B cell (primary cell): ENCODE measurements around the gene PLXDC1. TPM values are rescaled to one million over a fixed set of nuclear protein-coding genes. Genes with fewer than 3 reads are reported as not detected.

Source experiments
- ATAC-seq: fragments of 200-7000 bp; cut with Tn5 transposase; one replicate; pipeline ENCODE4 v1.10.0; 2021; ENCODE audit warnings: low read depth, mild to moderate bottlenecking, moderate number of reproducible peaks, moderate library complexity
- CTCF ChIA-PET: fragments of 350-600 bp; sonication (Branson Sonifier 250); formaldehyde crosslinking; loops from one replicate; lab custom pipeline; 2021; ENCODE audit warnings: antibody characterized with exemption, inconsistent platforms; lab: Charles Lee
- POLR2A ChIA-PET: fragments of 350-600 bp; sonication (Branson Sonifier 250); formaldehyde crosslinking; loops from one replicate; lab custom pipeline; 2021; ENCODE audit warnings: antibody characterized with exemption; lab: Charles Lee
- DNase-seq: peaks from one replicate; pipeline ENCODE4 v3.0.0; 2013
- H2AFZ ChIP-seq: 2 replicates; pipeline ENCODE4 v1.6.1; 2012; ENCODE audit warnings: mild to moderate bottlenecking, low read depth, low read length; ENCODE audit not compliant: insufficient read depth, poor library complexity, severe bottlenecking
- H3K27ac ChIP-seq, 2 donors: 1 replicate in 1 of 2; 2 replicates in 1 of 2; pipeline ENCODE4 v1.5.1; 2012 to 2013; ENCODE audit warnings: low read length in 2 of 2, mild to moderate bottlenecking in 2 of 2, moderate library complexity in 1 of 2
- H3K27me3 ChIP-seq, 4 experiments: fragments of 200-600 bp in 1 of 4; sonication (generic) in 1 of 4; replicated peaks in 1 of 4; 1 replicate in 2 of 4; 2 replicates in 2 of 4; pipeline versions ENCODE4 v1.6.1 to v1.7.0; 2013 to 2016; ENCODE audit warnings: low read length in 3 of 4, mild to moderate bottlenecking in 2 of 4, mixed read lengths in 1 of 4, moderate library complexity in 1 of 4; ENCODE audit not compliant: insufficient read depth in 4 of 4, control insufficient read depth in 3 of 4; ENCODE audit errors: control extremely low read depth in 1 of 4
- H3K36me3 ChIP-seq, 2 experiments: replicated peaks in 1 of 2; 1 replicate in 1 of 2; 2 replicates in 1 of 2; pipeline versions ENCODE4 v1.6.1 to v1.7.1; 2013; ENCODE audit warnings: low read length in 1 of 2; ENCODE audit not compliant: insufficient read depth in 2 of 2, control insufficient read depth in 1 of 2; ENCODE audit errors: control extremely low read depth in 1 of 2, extremely low read depth in 1 of 2
- H3K4me1 ChIP-seq, 2 donors: fragments of 200-600 bp in 1 of 2; sonication (generic) in 1 of 2; 1 replicate in 1 of 2; 2 replicates in 1 of 2; pipeline versions ENCODE4 v1.5.1 to v1.6.1; 2013 to 2017; ENCODE audit warnings: low read length in 2 of 2; ENCODE audit not compliant: control insufficient read depth in 2 of 2, insufficient read depth in 2 of 2
- H3K4me2 ChIP-seq: replicated peaks from 2 replicates; pipeline ENCODE3; 2012; ENCODE audit warnings: mild to moderate bottlenecking, low read depth, low read length; ENCODE audit not compliant: poor library complexity, severe bottlenecking
- H3K4me3 ChIP-seq, 5 experiments: fragments of 200-600 bp in 1 of 5; sonication (generic) in 1 of 5; 1 replicate in 3 of 5; 2 replicates in 2 of 5; pipeline versions ENCODE4 v1.5.1 to v1.7.0; 2011 to 2016; ENCODE audit warnings: low read length in 4 of 5, mild to moderate bottlenecking in 4 of 5, low read depth in 2 of 5, control low read depth in 1 of 5, moderate library complexity in 1 of 5; ENCODE audit not compliant: insufficient read depth in 1 of 5; ENCODE audit errors: control extremely low read depth in 1 of 5, extremely low read depth in 1 of 5
- H3K79me2 ChIP-seq: fragments of 200-600 bp; sonication (generic); one replicate; pipeline ENCODE4 v1.6.0; 2016; ENCODE audit warnings: low read length; ENCODE audit not compliant: control insufficient read depth, insufficient read depth
- H3K9ac ChIP-seq: fragments of 200-600 bp; sonication (generic); 2 replicates; pipeline ENCODE4 v1.6.1; 2017; ENCODE audit warnings: mild to moderate bottlenecking, low read length, moderate library complexity
- H3K9me3 ChIP-seq, 3 donors: one replicate each; pipeline versions ENCODE4 v1.6.1 to v1.7.1; 2013; ENCODE audit warnings: low read length in 2 of 3; ENCODE audit not compliant: control insufficient read depth in 2 of 3, insufficient read depth in 1 of 3; ENCODE audit errors: control extremely low read depth in 1 of 3
- H4K20me1 ChIP-seq: 2 replicates; pipeline ENCODE4 v1.6.0; 2012; ENCODE audit warnings: mild to moderate bottlenecking, low read length; ENCODE audit not compliant: insufficient read depth, control insufficient read depth, poor library complexity, severe bottlenecking
- H3K27ac Mint-ChIP-seq: one replicate; pipeline ENCODE4 v1.8.0; 2021; ENCODE audit warnings: mixed read lengths
- H3K27me3 Mint-ChIP-seq: one replicate; pipeline ENCODE4 v1.8.0; 2021; ENCODE audit warnings: mixed read lengths
- H3K4me1 Mint-ChIP-seq: one replicate; pipeline ENCODE4 v1.8.0; 2021; ENCODE audit warnings: mixed read lengths
- H3K4me3 Mint-ChIP-seq: one replicate; pipeline ENCODE4 v1.8.0; 2021; ENCODE audit warnings: mixed read lengths
- H3K9me3 Mint-ChIP-seq: one replicate; pipeline ENCODE4 v1.8.0; 2022; ENCODE audit warnings: mixed read lengths; ENCODE audit not compliant: insufficient read depth
- CTCF ChIP-seq: fragments of 200-600 bp; IDR thresholded peaks from one replicate; pipeline ENCODE4 v1.8.0; 2022; ENCODE audit warnings: antibody characterized with exemption, mild to moderate bottlenecking
- EZH2 ChIP-seq: IDR thresholded peaks from 2 replicates; pipeline ENCODE4 v1.6.1; 2012; ENCODE audit warnings: borderline replicate concordance, low read depth, mild to moderate bottlenecking, moderate library complexity, low read length; ENCODE audit not compliant: insufficient read depth, poor library complexity, severe bottlenecking
- WGBS: methylation state at CpG from one replicate; pipeline ENCODE4 v1.1.5; 2013; ENCODE audit warnings: missing lambda C conversion rate; ENCODE audit not compliant: insufficient coverage; 5-methylcytosine and 5-hydroxymethylcytosine counted together
- intact Hi-C: fragments of 100-400 bp; cut with micrococcal nuclease; formaldehyde crosslinking; loops from one replicate; pipeline ENCODE4 v1.10.0; 2022
- polyA plus RNA-seq: library from polyadenylated mRNA; depleted of rRNA; stranded (reverse); fragments of >200 nt; gene quantifications from 2 replicates; pipeline ENCODE4 v1.2.3, GENCODE V29; 2012
- total RNA-seq, 2 donors: library from RNA; stranded (reverse); fragments of 120-200 nt in 1 of 2; gene quantifications; 1 replicate in 1 of 2; 2 replicates in 1 of 2; pipeline versions ENCODE4 v1.2.3 to v1.2.4, GENCODE V29; 2013 to 2022

PLXDC1 gene
- total and polyA plus RNA-seq, 2 donors (not counting 1 experiment from before 2014, with no cell fraction given), result 0.69 TPM; not detected in 1

GRCh38 chr17:39096508-39097149 lies 54.8 kb downstream of the PLXDC1 start:
- Histone ChIP-seq H3K4me2 (peak overlapping the region; percentile 60), H3K36me3 (no peaks in the 10 kb centered on the region), H3K4me1 (peaks cover 44 to 52% of the 10 kb centered on the region in 2 donors), H3K4me3 (peak overlapping the region in 3 of 5 experiments; percentile 0 to 15 (median 5)), H3K27ac (no peak overlapping the region), H3K27me3 (peaks cover 0 to 24% (median 9%) of the 10 kb centered on the region in 4 experiments), H3K79me2 (no peaks in the 10 kb centered on the region), H2AFZ (peak overlapping the region; percentile 2), H3K9ac (no peak overlapping the region), H3K9me3 (peaks cover 0 to 8% (median 0%) of the 10 kb centered on the region in 3 donors), H4K20me1 (no peaks in the 10 kb centered on the region)
- POLR2A ChIA-PET, result interaction anchor here (0.5 kb wide), 1 partner anchor 41 kb away, joined by 5 read pairs; no protein-coding TSS in a partner anchor
- Mint-ChIP-seq H3K4me1 (peaks cover 60% of the 10 kb centered on the region), H3K9me3 (no peaks in the 10 kb centered on the region), H3K4me3 (peak overlapping the region; percentile 25), H3K27me3 (peaks cover 20% of the 10 kb centered on the region), H3K27ac (peak overlapping the region; percentile 26)
- intact Hi-C loops, result no loop called here
- TF ChIP-seq EZH2 (no peak), CTCF (no peak)
- ATAC-seq (peak; percentile 31), DNase-seq (peak; percentile 35)
- WGBS, result 12% methylated on average over 5 of the region's 10 CpGs
- CTCF ChIA-PET, result no interaction called here

- H3K4me1 Mint-ChIP-seq, result peaks cover 63% of the 10 kb centered on the region
These were observed 56.1 kb downstream of the PLXDC1 start for GRCh38 chr17:39095309-39095686.

More at GRCh38 chr17:39095309-39095686, 56.1 kb downstream of the PLXDC1 start:
- Mint-ChIP-seq H3K4me3 (no peak overlapping the region), H3K9me3 (no peaks in the 10 kb centered on the region), H3K27ac (no peak overlapping the region), H3K27me3 (peaks cover 13% of the 10 kb centered on the region)
- no peaks in the 10 kb centered on the region for H4K20me1 ChIP-seq
- intact Hi-C loops, result no loop called here
- no peaks in the 10 kb centered on the region for H3K36me3 ChIP-seq
- no peak overlapping the region for H2AFZ ChIP-seq
- H3K79me2 ChIP-seq, result no peaks in the 10 kb centered on the region
- H3K27ac ChIP-seq, result no peak overlapping the region
- ChIA-PET POLR2A (no interaction called here), CTCF (interaction anchor here (0.8 kb wide), 1 partner anchor 112 kb away, joined by 3 read pairs; no protein-coding TSS in a partner anchor)
- no peak for ATAC-seq
- no peak for DNase-seq
- 60% methylated on average over 1 of the region's 5 CpGs for WGBS
- H3K4me1 ChIP-seq, result peaks cover 44 to 49% of the 10 kb centered on the region in 2 donors
- H3K4me3 ChIP-seq, result no peak overlapping the region
- no peak for TF ChIP-seq EZH2
- TF ChIP-seq CTCF, result no peak
- peaks cover 0 to 24% (median 7%) of the 10 kb centered on the region in 4 experiments for H3K27me3 ChIP-seq
- peaks cover 0 to 3% (median 0%) of the 10 kb centered on the region in 3 donors for H3K9me3 ChIP-seq
- H3K9ac ChIP-seq, result no peak overlapping the region
- no peak overlapping the region for H3K4me2 ChIP-seq
